ENCODE measurements around the gene RBFA. TPM values are rescaled to one million over a fixed set of nuclear protein-coding genes. Genes with fewer than 3 reads are reported as not detected.

RBFA gene
- total RNA-seq, 1 donor from 2014 or later: 30.2 TPM

GRCh38 chr18:80037300-80037699 lies 3.1 kb downstream of the RBFA start:
- DNase-seq (ENCODE audit: extremely low spot score in 2 of 2): no peak
- H3K9me3 ChIP-seq: no peaks in the 10 kb centered on the region
- intact Hi-C loops (cut with DNase I): loop anchor here (10.0 kb wide), 1 partner anchor 68 kb away; the partner anchor contains the start of gene ADNP2
- peaks cover 0 to 1% of the 10 kb centered on the region in 2 donors for H3K36me3 ChIP-seq
- H3K4me1 ChIP-seq: peaks cover 17% of the 10 kb centered on the region
- no peaks in the 10 kb centered on the region for H3K27me3 ChIP-seq
- H3K4me3 ChIP-seq: no peak overlapping the region
- no peak overlapping the region for H3K27ac ChIP-seq
- no peak for TF ChIP-seq POLR2A (IDR thresholded peaks at IDR 0.05)
- no peak for TF ChIP-seq POLR2AphosphoS5 (IDR thresholded peaks at IDR 0.05; ENCODE audit: insufficient read depth in 1 of 2, low read depth in 1 of 2)

- DNase-seq (ENCODE audit: extremely low spot score in 2 of 2): no peak
- no peak for TF ChIP-seq POLR2A (IDR thresholded peaks at IDR 0.05)
- TF ChIP-seq CTCF (IDR thresholded peaks at IDR 0.05): no peak
- no peak for TF ChIP-seq POLR2AphosphoS5 (IDR thresholded peaks at IDR 0.05; ENCODE audit: insufficient read depth in 1 of 2, low read depth in 1 of 2)
- Histone ChIP-seq H3K9me3 (no peaks in the 10 kb centered on the region), H3K27me3 (no peaks in the 10 kb centered on the region), H3K27ac (no peak overlapping the region), H3K36me3 (peaks cover 0 to 8% of the 10 kb centered on the region in 2 donors), H3K4me3 (no peak overlapping the region), H3K4me1 (peaks cover 17% of the 10 kb centered on the region)
- intact Hi-C loops (cut with DNase I): loop anchor here (10.0 kb wide), 1 partner anchor 67 kb away; the partner anchor contains the start of gene ADNP2
These were observed 3.8 kb downstream of the RBFA start for GRCh38 chr18:80037869-80038630.

- Histone ChIP-seq H3K9me3 (no peaks in the 10 kb centered on the region), H3K27ac (no peak overlapping the region), H3K27me3 (no peaks in the 10 kb centered on the region), H3K4me1 (peaks cover 7% of the 10 kb centered on the region), H3K4me3 (no peak overlapping the region), H3K36me3 (peaks cover 0 to 19% of the 10 kb centered on the region in 2 donors)
- TF ChIP-seq CTCF (IDR thresholded peaks at IDR 0.05): no peak
- TF ChIP-seq POLR2AphosphoS5 (IDR thresholded peaks at IDR 0.05; ENCODE audit: insufficient read depth in 1 of 2, low read depth in 1 of 2): no peak
- TF ChIP-seq POLR2A (IDR thresholded peaks at IDR 0.05): no peak
- intact Hi-C loops (cut with DNase I): no loop called here
- DNase-seq (ENCODE audit: extremely low spot score in 2 of 2): no peak
These were observed 6.3 kb downstream of the RBFA start for GRCh38 chr18:80040515-80040914.

GRCh38 chr18:80041424-80041823 lies 7.2 kb downstream of the RBFA start:
- intact Hi-C loops (cut with DNase I): no loop called here
- no peak overlapping the region for H3K27ac ChIP-seq
- H3K27me3 ChIP-seq: no peaks in the 10 kb centered on the region
- no peak overlapping the region for H3K4me3 ChIP-seq
- no peak for DNase-seq (ENCODE audit: extremely low spot score in 2 of 2)
- peaks cover 0 to 28% of the 10 kb centered on the region in 2 donors for H3K36me3 ChIP-seq
- no peaks in the 10 kb centered on the region for H3K9me3 ChIP-seq
- no peaks in the 10 kb centered on the region for H3K4me1 ChIP-seq
- TF ChIP-seq POLR2A (IDR thresholded peaks at IDR 0.05) (no peak), CTCF (IDR thresholded peaks at IDR 0.05) (no peak), POLR2AphosphoS5 (IDR thresholded peaks at IDR 0.05; ENCODE audit: insufficient read depth in 1 of 2, low read depth in 1 of 2) (no peak)

GRCh38 chr18:80042785-80043184 lies 8.6 kb downstream of the RBFA start:
- intact Hi-C loops (cut with DNase I): no loop called here
- DNase-seq (ENCODE audit: extremely low spot score in 2 of 2): no peak
- Histone ChIP-seq H3K4me1 (no peaks in the 10 kb centered on the region), H3K4me3 (no peak overlapping the region), H3K9me3 (no peaks in the 10 kb centered on the region), H3K27me3 (no peaks in the 10 kb centered on the region), H3K27ac (no peak overlapping the region), H3K36me3 (peaks cover 0 to 33% of the 10 kb centered on the region in 2 donors)
- TF ChIP-seq POLR2AphosphoS5 (IDR thresholded peaks at IDR 0.05; ENCODE audit: insufficient read depth in 1 of 2, low read depth in 1 of 2) (no peak), CTCF (IDR thresholded peaks at IDR 0.05) (no peak), POLR2A (IDR thresholded peaks at IDR 0.05) (no peak)
